Measurements from ENCODE around the gene SMARCC1.

SMARCC1 gene

GRCh38 chr3:47688488-47688887, 93.2 kb downstream of the SMARCC1 start:
- no peak for DNase-seq

GRCh38 chr3:47685037-47685436, 96.7 kb downstream of the SMARCC1 start:
- no peak for DNase-seq

- DNase-seq = no peak
Observed at GRCh38 chr3:47681016-47681415, 100.7 kb downstream of the SMARCC1 start.

- no peak for DNase-seq
Observed at GRCh38 chr3:47678446-47679338, 103.0 kb downstream of the SMARCC1 start.

- DNase-seq = no peak
Observed at GRCh38 chr3:47669026-47669749, 112.5 kb downstream of the SMARCC1 start.

- no peak for DNase-seq
Observed at GRCh38 chr3:47666118-47666517, 115.6 kb downstream of the SMARCC1 start.

GRCh38 chr3:47664519-47664918, 117.2 kb downstream of the SMARCC1 start:
- no peak for DNase-seq

- no peak for DNase-seq
Observed at GRCh38 chr3:47663630-47664240, 118.0 kb downstream of the SMARCC1 start.

- no peak for DNase-seq
Observed at GRCh38 chr3:47661121-47661752, 120.5 kb downstream of the SMARCC1 start.

- DNase-seq = no peak
Observed at GRCh38 chr3:47658444-47658843, 123.2 kb downstream of the SMARCC1 start.

- DNase-seq = no peak
Observed at GRCh38 chr3:47652142-47652541, 129.6 kb downstream of the SMARCC1 start.

- DNase-seq = no peak
Observed at GRCh38 chr3:47650294-47650693, 131.4 kb downstream of the SMARCC1 start.

- no peak for DNase-seq
Observed at GRCh38 chr3:47647550-47647949, 134.1 kb downstream of the SMARCC1 start.

- no peak for DNase-seq
Observed at GRCh38 chr3:47646362-47646761, 135.3 kb downstream of the SMARCC1 start.

GRCh38 chr3:47645551-47645950, 136.1 kb downstream of the SMARCC1 start:
- no peak for DNase-seq

- DNase-seq = no peak
Observed at GRCh38 chr3:47643092-47643491, 138.6 kb downstream of the SMARCC1 start.

- no peak for DNase-seq
Observed at GRCh38 chr3:47641739-47642138, 140.0 kb downstream of the SMARCC1 start.

GRCh38 chr3:47636921-47637320, 144.8 kb downstream of the SMARCC1 start:
- no peak for DNase-seq

GRCh38 chr3:47636225-47636624, 145.5 kb downstream of the SMARCC1 start:
- no peak for DNase-seq

- no peak for DNase-seq
Observed at GRCh38 chr3:47635536-47635935, 146.2 kb downstream of the SMARCC1 start.

GRCh38 chr3:47634996-47635395, 146.7 kb downstream of the SMARCC1 start:
- DNase-seq = peak in 1 of 2 experiments; percentile 10

- no peak for DNase-seq
Observed at GRCh38 chr3:47630810-47631209, 150.9 kb downstream of the SMARCC1 start.

GRCh38 chr3:47629770-47630169, 151.9 kb downstream of the SMARCC1 start:
- no peak for DNase-seq
